B cell (primary cell): Measurements from ENCODE around the gene VIPR2. TPM values are rescaled to one million over a fixed set of nuclear protein-coding genes. Genes with fewer than 3 reads are reported as not detected.

Experiments used
- ATAC-seq: fragments of 200-7000 bp; cut with Tn5 transposase; one replicate; pipeline ENCODE4 v1.10.0; 2021; ENCODE audit warnings: low read depth, mild to moderate bottlenecking, moderate number of reproducible peaks, moderate library complexity
- CTCF ChIA-PET: fragments of 350-600 bp; sonication (Branson Sonifier 250); formaldehyde crosslinking; loops from one replicate; lab custom pipeline; 2021; ENCODE audit warnings: antibody characterized with exemption, inconsistent platforms; lab: Charles Lee
- POLR2A ChIA-PET: fragments of 350-600 bp; sonication (Branson Sonifier 250); formaldehyde crosslinking; loops from one replicate; lab custom pipeline; 2021; ENCODE audit warnings: antibody characterized with exemption; lab: Charles Lee
- DNase-seq: peaks from one replicate; pipeline ENCODE4 v3.0.0; 2013
- H2AFZ ChIP-seq: 2 replicates; pipeline ENCODE4 v1.6.1; 2012; ENCODE audit warnings: mild to moderate bottlenecking, low read depth, low read length; ENCODE audit not compliant: insufficient read depth, poor library complexity, severe bottlenecking
- H3K27ac ChIP-seq, 2 donors: 1 replicate in 1 of 2; 2 replicates in 1 of 2; pipeline ENCODE4 v1.5.1; 2012 to 2013; ENCODE audit warnings: low read length in 2 of 2, mild to moderate bottlenecking in 2 of 2, moderate library complexity in 1 of 2
- H3K27me3 ChIP-seq, 4 experiments: fragments of 200-600 bp in 1 of 4; sonication (generic) in 1 of 4; replicated peaks in 1 of 4; 1 replicate in 2 of 4; 2 replicates in 2 of 4; pipeline versions ENCODE4 v1.6.1 to v1.7.0; 2013 to 2016; ENCODE audit warnings: low read length in 3 of 4, mild to moderate bottlenecking in 2 of 4, mixed read lengths in 1 of 4, moderate library complexity in 1 of 4; ENCODE audit not compliant: insufficient read depth in 4 of 4, control insufficient read depth in 3 of 4; ENCODE audit errors: control extremely low read depth in 1 of 4
- H3K36me3 ChIP-seq, 2 experiments: replicated peaks in 1 of 2; 1 replicate in 1 of 2; 2 replicates in 1 of 2; pipeline versions ENCODE4 v1.6.1 to v1.7.1; 2013; ENCODE audit warnings: low read length in 1 of 2; ENCODE audit not compliant: insufficient read depth in 2 of 2, control insufficient read depth in 1 of 2; ENCODE audit errors: control extremely low read depth in 1 of 2, extremely low read depth in 1 of 2
- H3K4me1 ChIP-seq, 2 donors: fragments of 200-600 bp in 1 of 2; sonication (generic) in 1 of 2; 1 replicate in 1 of 2; 2 replicates in 1 of 2; pipeline versions ENCODE4 v1.5.1 to v1.6.1; 2013 to 2017; ENCODE audit warnings: low read length in 2 of 2; ENCODE audit not compliant: control insufficient read depth in 2 of 2, insufficient read depth in 2 of 2
- H3K4me2 ChIP-seq: replicated peaks from 2 replicates; pipeline ENCODE3; 2012; ENCODE audit warnings: mild to moderate bottlenecking, low read depth, low read length; ENCODE audit not compliant: poor library complexity, severe bottlenecking
- H3K4me3 ChIP-seq, 5 experiments: fragments of 200-600 bp in 1 of 5; sonication (generic) in 1 of 5; 1 replicate in 3 of 5; 2 replicates in 2 of 5; pipeline versions ENCODE4 v1.5.1 to v1.7.0; 2011 to 2016; ENCODE audit warnings: low read length in 4 of 5, mild to moderate bottlenecking in 4 of 5, low read depth in 2 of 5, control low read depth in 1 of 5, moderate library complexity in 1 of 5; ENCODE audit not compliant: insufficient read depth in 1 of 5; ENCODE audit errors: control extremely low read depth in 1 of 5, extremely low read depth in 1 of 5
- H3K79me2 ChIP-seq: fragments of 200-600 bp; sonication (generic); one replicate; pipeline ENCODE4 v1.6.0; 2016; ENCODE audit warnings: low read length; ENCODE audit not compliant: control insufficient read depth, insufficient read depth
- H3K9ac ChIP-seq: fragments of 200-600 bp; sonication (generic); 2 replicates; pipeline ENCODE4 v1.6.1; 2017; ENCODE audit warnings: mild to moderate bottlenecking, low read length, moderate library complexity
- H3K9me3 ChIP-seq, 3 donors: one replicate each; pipeline versions ENCODE4 v1.6.1 to v1.7.1; 2013; ENCODE audit warnings: low read length in 2 of 3; ENCODE audit not compliant: control insufficient read depth in 2 of 3, insufficient read depth in 1 of 3; ENCODE audit errors: control extremely low read depth in 1 of 3
- H4K20me1 ChIP-seq: 2 replicates; pipeline ENCODE4 v1.6.0; 2012; ENCODE audit warnings: mild to moderate bottlenecking, low read length; ENCODE audit not compliant: insufficient read depth, control insufficient read depth, poor library complexity, severe bottlenecking
- H3K27ac Mint-ChIP-seq: one replicate; pipeline ENCODE4 v1.8.0; 2021; ENCODE audit warnings: mixed read lengths
- H3K27me3 Mint-ChIP-seq: one replicate; pipeline ENCODE4 v1.8.0; 2021; ENCODE audit warnings: mixed read lengths
- H3K4me1 Mint-ChIP-seq: one replicate; pipeline ENCODE4 v1.8.0; 2021; ENCODE audit warnings: mixed read lengths
- H3K4me3 Mint-ChIP-seq: one replicate; pipeline ENCODE4 v1.8.0; 2021; ENCODE audit warnings: mixed read lengths
- H3K9me3 Mint-ChIP-seq: one replicate; pipeline ENCODE4 v1.8.0; 2022; ENCODE audit warnings: mixed read lengths; ENCODE audit not compliant: insufficient read depth
- EZH2 ChIP-seq: IDR thresholded peaks from 2 replicates; pipeline ENCODE4 v1.6.1; 2012; ENCODE audit warnings: borderline replicate concordance, low read depth, mild to moderate bottlenecking, moderate library complexity, low read length; ENCODE audit not compliant: insufficient read depth, poor library complexity, severe bottlenecking
- WGBS: methylation state at CpG from one replicate; pipeline ENCODE4 v1.1.5; 2013; ENCODE audit warnings: missing lambda C conversion rate; ENCODE audit not compliant: insufficient coverage; 5-methylcytosine and 5-hydroxymethylcytosine counted together
- intact Hi-C: fragments of 100-400 bp; cut with micrococcal nuclease; formaldehyde crosslinking; loops from one replicate; pipeline ENCODE4 v1.10.0; 2022
- polyA plus RNA-seq: library from polyadenylated mRNA; depleted of rRNA; stranded (reverse); fragments of >200 nt; gene quantifications from 2 replicates; pipeline ENCODE4 v1.2.3, GENCODE V29; 2012
- total RNA-seq, 2 donors: library from RNA; stranded (reverse); fragments of 120-200 nt in 1 of 2; gene quantifications; 1 replicate in 1 of 2; 2 replicates in 1 of 2; pipeline versions ENCODE4 v1.2.3 to v1.2.4, GENCODE V29; 2013 to 2022
- TF ChIP-seq, protein P1 (sequence below): fragments of 200-600 bp; IDR thresholded peaks from one replicate; pipeline ENCODE4 v1.8.0; 2022; ENCODE audit warnings: antibody characterized with exemption, mild to moderate bottlenecking

The VIPR2 gene
- total and polyA plus RNA-seq, 2 donors (not counting 1 experiment from before 2014, with no cell fraction given) = not detected

DNA sequence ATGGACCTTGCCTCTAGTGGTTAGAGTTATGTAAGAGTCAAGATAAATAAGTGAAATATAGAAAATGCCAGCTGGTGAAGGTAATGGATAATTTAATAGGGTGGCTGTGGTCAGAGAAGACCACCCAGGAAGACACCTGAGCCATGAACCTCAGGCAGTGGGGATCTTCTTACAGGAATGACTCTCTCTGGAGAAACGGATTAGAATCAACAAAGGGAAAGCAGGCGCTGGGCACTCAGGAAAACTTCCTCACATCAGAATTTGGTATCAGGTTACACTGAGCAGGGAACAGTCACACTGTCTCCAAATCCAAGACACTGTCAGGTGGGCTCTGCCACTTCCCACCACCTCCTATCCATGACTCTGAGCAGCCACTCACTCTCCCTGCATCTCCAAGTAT is 155.7 kb downstream of the VIPR2 start:
- Histone ChIP-seq H2AFZ (no peak overlapping the region), H3K27ac (no peak overlapping the region), H4K20me1 (no peaks in the 10 kb centered on the region), H3K4me3 (no peak overlapping the region), H3K79me2 (no peaks in the 10 kb centered on the region), H3K9ac (no peak overlapping the region), H3K36me3 (no peaks in the 10 kb centered on the region), H3K4me2 (no peak overlapping the region), H3K4me1 (peaks cover 0 to 3% of the 10 kb centered on the region in 2 donors), H3K27me3 (peaks cover 0 to 4% (median 0%) of the 10 kb centered on the region in 4 experiments), H3K9me3 (peaks cover 1 to 16% (median 4%) of the 10 kb centered on the region in 3 donors)
- CTCF ChIA-PET = no interaction called here
- no peaks in the 10 kb centered on the region for H3K9me3 Mint-ChIP-seq
- TF ChIP-seq EZH2 = no peak
- TF ChIP-seq, protein P1, sequence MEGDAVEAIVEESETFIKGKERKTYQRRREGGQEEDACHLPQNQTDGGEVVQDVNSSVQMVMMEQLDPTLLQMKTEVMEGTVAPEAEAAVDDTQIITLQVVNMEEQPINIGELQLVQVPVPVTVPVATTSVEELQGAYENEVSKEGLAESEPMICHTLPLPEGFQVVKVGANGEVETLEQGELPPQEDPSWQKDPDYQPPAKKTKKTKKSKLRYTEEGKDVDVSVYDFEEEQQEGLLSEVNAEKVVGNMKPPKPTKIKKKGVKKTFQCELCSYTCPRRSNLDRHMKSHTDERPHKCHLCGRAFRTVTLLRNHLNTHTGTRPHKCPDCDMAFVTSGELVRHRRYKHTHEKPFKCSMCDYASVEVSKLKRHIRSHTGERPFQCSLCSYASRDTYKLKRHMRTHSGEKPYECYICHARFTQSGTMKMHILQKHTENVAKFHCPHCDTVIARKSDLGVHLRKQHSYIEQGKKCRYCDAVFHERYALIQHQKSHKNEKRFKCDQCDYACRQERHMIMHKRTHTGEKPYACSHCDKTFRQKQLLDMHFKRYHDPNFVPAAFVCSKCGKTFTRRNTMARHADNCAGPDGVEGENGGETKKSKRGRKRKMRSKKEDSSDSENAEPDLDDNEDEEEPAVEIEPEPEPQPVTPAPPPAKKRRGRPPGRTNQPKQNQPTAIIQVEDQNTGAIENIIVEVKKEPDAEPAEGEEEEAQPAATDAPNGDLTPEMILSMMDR = no peak
- peaks cover 27% of the 10 kb centered on the region for H3K27me3 Mint-ChIP-seq
- WGBS = 71% methylated on average over 2 of the region's 2 CpGs
- intact Hi-C loops = no loop called here
- DNase-seq (no peak), ATAC-seq (no peak)
- H3K27ac Mint-ChIP-seq = no peak overlapping the region
- POLR2A ChIA-PET = no interaction called here
- H3K4me1 Mint-ChIP-seq = no peaks in the 10 kb centered on the region
- no peak overlapping the region for H3K4me3 Mint-ChIP-seq

- TF ChIP-seq, protein P1 = no peak
- no peak for TF ChIP-seq EZH2
- Mint-ChIP-seq H3K4me1 (no peaks in the 10 kb centered on the region), H3K4me3 (no peak overlapping the region), H3K27ac (no peak overlapping the region), H3K27me3 (peaks cover 23% of the 10 kb centered on the region), H3K9me3 (no peaks in the 10 kb centered on the region)
- Histone ChIP-seq H3K4me1 (peaks cover 0 to 3% of the 10 kb centered on the region in 2 donors), H3K36me3 (no peaks in the 10 kb centered on the region), H4K20me1 (no peaks in the 10 kb centered on the region), H3K79me2 (no peaks in the 10 kb centered on the region), H3K27ac (no peak overlapping the region), H3K27me3 (peaks cover 0 to 4% (median 0%) of the 10 kb centered on the region in 4 experiments), H3K9ac (no peak overlapping the region), H3K4me2 (no peak overlapping the region), H3K9me3 (peaks cover 1 to 19% (median 7%) of the 10 kb centered on the region in 3 donors), H3K4me3 (no peak overlapping the region), H2AFZ (no peak overlapping the region)
- POLR2A ChIA-PET = no interaction called here
- no peak for DNase-seq
- intact Hi-C loops = no loop called here
- 72% methylated on average over 2 of the region's 2 CpGs for WGBS
- CTCF ChIA-PET = no interaction called here
- no peak for ATAC-seq
Observed at GRCh38 chr7:158988302-158988862, 156.3 kb downstream of the VIPR2 start.
